HEK293 (cell line): Measurements from ENCODE around the gene ZBTB4.

ENCODE experiments used
- CTCF ChIA-PET: fragments of 350-600 bp; formaldehyde crosslinking; extraction: SDS; loops from one replicate; lab custom pipeline; 2021; ENCODE audit warnings: antibody characterized with exemption; lab: Yijun Ruan, JAX
- POLR2A ChIA-PET: fragments of 300-600 bp; formaldehyde crosslinking; extraction: SDS; loops from one replicate; lab custom pipeline; 2020; ENCODE audit warnings: antibody characterized with exemption, inconsistent platforms; lab: Yijun Ruan, JAX
- H3K27ac ChIP-seq: fragments of 200-500 bp; sonication (Bioruptor generic); 2 replicates; pipeline ENCODE4 v1.5.1; 2014; ENCODE audit warnings: low read depth, low read length, control low read depth, inconsistent platforms; ENCODE audit errors: extremely low read depth
- H3K36me3 ChIP-seq, 2 experiments: fragments of 200-500 bp in 1 of 2; sonication (Bioruptor generic) in 1 of 2; 1 replicate in 1 of 2; 2 replicates in 1 of 2; pipeline ENCODE4 v1.5.1; 2014 to 2017; ENCODE audit warnings: inconsistent platforms in 2 of 2, low read length in 2 of 2; ENCODE audit not compliant: control insufficient read depth in 2 of 2, insufficient read depth in 1 of 2
- H3K4me1 ChIP-seq: fragments of 200-500 bp; sonication (Bioruptor generic); 2 replicates; pipeline ENCODE4 v1.5.1; 2014; ENCODE audit warnings: mild to moderate bottlenecking, low read length, inconsistent platforms; ENCODE audit not compliant: control insufficient read depth, insufficient read depth
- H3K4me3 ChIP-seq: 2 replicates; pipeline ENCODE4 v1.5.1; 2011; ENCODE audit warnings: low read depth, mild to moderate bottlenecking, control low read depth, low read length, moderate library complexity
- H3K9me3 ChIP-seq: fragments of 200-500 bp; sonication (Bioruptor generic); 2 replicates; pipeline ENCODE4 v1.5.1; 2014; ENCODE audit warnings: low read depth, low read length, inconsistent platforms; ENCODE audit not compliant: control insufficient read depth, insufficient read depth
- FEZF1 ChIP-seq: fragments of 450-650 bp; formaldehyde crosslinking; IDR thresholded peaks from 2 replicates; pipeline ENCODE4 v1.5.1; 2016; ENCODE audit warnings: missing biosample characterization, missing genetic modification characterization
- GLIS1 ChIP-seq: fragments of 450-650 bp; formaldehyde crosslinking; IDR thresholded peaks from 2 replicates; pipeline ENCODE4 v1.5.1; 2016; ENCODE audit warnings: missing biosample characterization, missing genetic modification characterization
- GLIS2 ChIP-seq: fragments of 450-650 bp; formaldehyde crosslinking; IDR thresholded peaks from 2 replicates; pipeline ENCODE4 v1.5.1; 2016; ENCODE audit warnings: missing biosample characterization, missing genetic modification characterization
- REPIN1 ChIP-seq: fragments of 450-650 bp; formaldehyde crosslinking; IDR thresholded peaks from 2 replicates; pipeline ENCODE4 v1.5.1; 2017; ENCODE audit warnings: missing biosample characterization, missing genetic modification characterization, low read depth
- TRIM28 ChIP-seq: IDR thresholded peaks from 2 replicates; pipeline ENCODE4 v1.6.1; 2011; ENCODE audit warnings: low read length, control low read depth, borderline replicate concordance
- ZBTB20 ChIP-seq: fragments of 450-650 bp; formaldehyde crosslinking; IDR thresholded peaks from 2 replicates; pipeline ENCODE4 v1.5.1; 2016; ENCODE audit warnings: missing biosample characterization, missing genetic modification characterization
- ZBTB48 ChIP-seq: fragments of 450-650 bp; formaldehyde crosslinking; IDR thresholded peaks from 2 replicates; pipeline ENCODE4 v1.5.1; 2016; ENCODE audit warnings: missing biosample characterization, missing genetic modification characterization
- ZBTB7A ChIP-seq: fragments of 450-650 bp; formaldehyde crosslinking; IDR thresholded peaks from 2 replicates; pipeline ENCODE4 v1.5.1; 2016; ENCODE audit warnings: low read depth, missing biosample characterization, missing genetic modification characterization
- ZFHX2 ChIP-seq: fragments of 450-650 bp; formaldehyde crosslinking; conservative IDR thresholded peaks from 2 replicates; pipeline ENCODE4 v1.5.1; 2016; ENCODE audit warnings: missing biosample characterization, missing genetic modification characterization
- ZNF2 ChIP-seq: fragments of 450-650 bp; formaldehyde crosslinking; IDR thresholded peaks from 2 replicates; pipeline ENCODE4 v1.5.1; 2016; ENCODE audit warnings: missing biosample characterization, missing genetic modification characterization
- ZNF23 ChIP-seq: fragments of 450-650 bp; formaldehyde crosslinking; IDR thresholded peaks from 2 replicates; pipeline ENCODE4 v1.5.1; 2016; ENCODE audit warnings: missing biosample characterization, missing genetic modification characterization, borderline replicate concordance
- ZNF266 ChIP-seq: fragments of 450-650 bp; formaldehyde crosslinking; IDR thresholded peaks from 2 replicates; pipeline ENCODE4 v1.5.1; 2016; ENCODE audit warnings: missing biosample characterization, missing genetic modification characterization, low read depth
- ZNF600 ChIP-seq: fragments of 450-650 bp; formaldehyde crosslinking; IDR thresholded peaks from 2 replicates; pipeline ENCODE4 v1.5.1; 2016; ENCODE audit warnings: missing biosample characterization, missing genetic modification characterization
- ZNF76 ChIP-seq: fragments of 450-650 bp; formaldehyde crosslinking; IDR thresholded peaks from 2 replicates; pipeline ENCODE4; 2016; ENCODE audit warnings: low read depth, missing biosample characterization, missing genetic modification characterization, borderline replicate concordance
- TF ChIP-seq, protein P1 (sequence below): fragments of 450-650 bp; formaldehyde crosslinking; IDR thresholded peaks from 2 replicates; pipeline ENCODE4 v1.5.1; 2016; ENCODE audit warnings: missing biosample characterization, missing genetic modification characterization
- TF ChIP-seq, protein P2 (sequence below): fragments of 450-650 bp; formaldehyde crosslinking; IDR thresholded peaks from 2 replicates; pipeline ENCODE4 v1.5.1; 2016; ENCODE audit warnings: missing biosample characterization, missing genetic modification characterization
- TF ChIP-seq, protein P3 (sequence below): fragments of 450-650 bp; formaldehyde crosslinking; IDR thresholded peaks from 2 replicates; pipeline ENCODE4 v1.5.1; 2017; ENCODE audit warnings: missing biosample characterization, missing genetic modification characterization

ZBTB4 gene

DNA sequence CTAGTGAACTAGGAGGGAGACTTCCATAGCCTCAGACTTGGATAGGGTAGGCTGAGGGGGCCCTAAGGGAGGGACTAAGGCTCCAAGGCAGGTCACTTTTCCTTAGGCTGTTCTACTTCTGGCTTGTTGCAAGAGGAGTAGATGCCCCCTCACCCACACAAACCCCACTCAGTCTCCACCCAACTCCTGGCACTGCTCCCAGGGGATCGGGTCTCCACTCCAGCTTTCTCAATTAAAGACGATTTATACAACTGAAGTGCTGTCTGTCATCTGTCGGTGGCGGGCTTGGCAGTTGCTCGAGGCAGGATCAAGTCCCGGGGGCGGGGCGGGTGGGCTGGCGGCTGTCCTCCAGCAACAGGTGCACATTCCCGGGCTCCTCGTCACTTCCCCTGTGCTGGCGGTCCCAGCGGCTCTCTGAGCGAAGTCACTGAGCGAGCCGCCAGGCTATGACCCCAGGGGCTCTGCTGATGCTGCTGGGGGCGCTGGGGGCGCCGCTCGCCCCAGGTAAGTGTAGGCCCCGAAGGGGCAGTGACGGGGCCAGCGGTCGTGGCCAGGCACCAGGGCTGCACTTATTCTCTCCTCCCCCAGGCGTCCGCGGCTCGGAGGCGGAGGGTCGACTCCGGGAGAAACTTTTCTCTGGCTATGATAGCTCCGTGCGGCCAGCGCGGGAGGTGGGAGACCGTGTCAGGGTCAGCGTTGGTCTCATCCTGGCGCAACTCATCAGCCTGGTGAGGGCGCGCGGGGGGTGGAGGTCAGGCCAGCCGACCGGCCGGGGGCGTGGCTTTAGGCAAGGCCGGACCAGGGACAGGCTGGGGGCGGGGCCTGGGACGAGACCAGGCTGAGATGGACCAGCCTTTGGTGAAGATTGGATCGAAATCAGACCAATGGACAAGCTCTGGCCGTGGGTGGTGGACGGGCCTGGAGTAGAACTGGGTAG is 34.5 kb downstream of the ZBTB4 start, which contains the start of gene CHRNB1 (continued):
- TF ChIP-seq, protein P1, sequence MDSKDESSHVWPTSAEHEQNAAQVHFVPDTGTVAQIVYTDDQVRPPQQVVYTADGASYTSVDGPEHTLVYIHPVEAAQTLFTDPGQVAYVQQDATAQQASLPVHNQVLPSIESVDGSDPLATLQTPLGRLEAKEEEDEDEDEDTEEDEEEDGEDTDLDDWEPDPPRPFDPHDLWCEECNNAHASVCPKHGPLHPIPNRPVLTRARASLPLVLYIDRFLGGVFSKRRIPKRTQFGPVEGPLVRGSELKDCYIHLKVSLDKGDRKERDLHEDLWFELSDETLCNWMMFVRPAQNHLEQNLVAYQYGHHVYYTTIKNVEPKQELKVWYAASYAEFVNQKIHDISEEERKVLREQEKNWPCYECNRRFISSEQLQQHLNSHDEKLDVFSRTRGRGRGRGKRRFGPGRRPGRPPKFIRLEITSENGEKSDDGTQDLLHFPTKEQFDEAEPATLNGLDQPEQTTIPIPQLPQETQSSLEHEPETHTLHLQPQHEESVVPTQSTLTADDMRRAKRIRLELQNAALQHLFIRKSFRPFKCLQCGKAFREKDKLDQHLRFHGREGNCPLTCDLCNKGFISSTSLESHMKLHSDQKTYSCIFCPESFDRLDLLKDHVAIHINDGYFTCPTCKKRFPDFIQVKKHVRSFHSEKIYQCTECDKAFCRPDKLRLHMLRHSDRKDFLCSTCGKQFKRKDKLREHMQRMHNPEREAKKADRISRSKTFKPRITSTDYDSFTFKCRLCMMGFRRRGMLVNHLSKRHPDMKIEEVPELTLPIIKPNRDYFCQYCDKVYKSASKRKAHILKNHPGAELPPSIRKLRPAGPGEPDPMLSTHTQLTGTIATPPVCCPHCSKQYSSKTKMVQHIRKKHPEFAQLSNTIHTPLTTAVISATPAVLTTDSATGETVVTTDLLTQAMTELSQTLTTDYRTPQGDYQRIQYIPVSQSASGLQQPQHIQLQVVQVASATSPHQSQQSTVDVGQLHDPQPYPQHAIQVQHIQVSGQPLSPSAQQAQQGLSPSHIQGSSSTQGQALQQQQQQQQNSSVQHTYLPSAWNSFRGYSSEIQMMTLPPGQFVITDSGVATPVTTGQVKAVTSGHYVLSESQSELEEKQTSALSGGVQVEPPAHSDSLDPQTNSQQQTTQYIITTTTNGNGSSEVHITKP (tag by site-specific recombination), result peak; percentile 45; the same call in 1 of the 2 replicates
- no peak for TF ChIP-seq TRIM28
- TF ChIP-seq ZNF76 (tag by site-specific recombination), result peak; percentile 9; the same call in 1 of the 2 replicates
- no peak for TF ChIP-seq FEZF1 (tag by site-specific recombination)
- TF ChIP-seq REPIN1 (tag by site-specific recombination), result no peak
- TF ChIP-seq GLIS2 (tag by site-specific recombination), result peak; percentile 93
- peak; percentile 54; the same call in 1 of the 2 replicates for TF ChIP-seq ZNF2 (tag by site-specific recombination)
- TF ChIP-seq ZBTB20, result peak; percentile 100
- TF ChIP-seq, protein P2, sequence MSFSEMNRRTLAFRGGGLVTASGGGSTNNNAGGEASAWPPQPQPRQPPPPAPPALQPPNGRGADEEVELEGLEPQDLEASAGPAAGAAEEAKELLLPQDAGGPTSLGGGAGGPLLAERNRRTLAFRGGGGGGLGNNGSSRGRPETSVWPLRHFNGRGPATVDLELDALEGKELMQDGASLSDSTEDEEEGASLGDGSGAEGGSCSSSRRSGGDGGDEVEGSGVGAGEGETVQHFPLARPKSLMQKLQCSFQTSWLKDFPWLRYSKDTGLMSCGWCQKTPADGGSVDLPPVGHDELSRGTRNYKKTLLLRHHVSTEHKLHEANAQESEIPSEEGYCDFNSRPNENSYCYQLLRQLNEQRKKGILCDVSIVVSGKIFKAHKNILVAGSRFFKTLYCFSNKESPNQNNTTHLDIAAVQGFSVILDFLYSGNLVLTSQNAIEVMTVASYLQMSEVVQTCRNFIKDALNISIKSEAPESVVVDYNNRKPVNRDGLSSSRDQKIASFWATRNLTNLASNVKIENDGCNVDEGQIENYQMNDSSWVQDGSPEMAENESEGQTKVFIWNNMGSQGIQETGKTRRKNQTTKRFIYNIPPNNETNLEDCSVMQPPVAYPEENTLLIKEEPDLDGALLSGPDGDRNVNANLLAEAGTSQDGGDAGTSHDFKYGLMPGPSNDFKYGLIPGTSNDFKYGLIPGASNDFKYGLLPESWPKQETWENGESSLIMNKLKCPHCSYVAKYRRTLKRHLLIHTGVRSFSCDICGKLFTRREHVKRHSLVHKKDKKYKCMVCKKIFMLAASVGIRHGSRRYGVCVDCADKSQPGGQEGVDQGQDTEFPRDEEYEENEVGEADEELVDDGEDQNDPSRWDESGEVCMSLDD, result 0 out of 2 replicates have a peak, but pooled peaks have one; percentile 61
- 0 out of 2 replicates have a peak, but pooled peaks have one; percentile 12 for TF ChIP-seq ZBTB7A (tag by site-specific recombination)
- TF ChIP-seq GLIS1 (tag by site-specific recombination), result peak; percentile 84
- TF ChIP-seq ZFHX2, result peak; percentile 87

DNA sequence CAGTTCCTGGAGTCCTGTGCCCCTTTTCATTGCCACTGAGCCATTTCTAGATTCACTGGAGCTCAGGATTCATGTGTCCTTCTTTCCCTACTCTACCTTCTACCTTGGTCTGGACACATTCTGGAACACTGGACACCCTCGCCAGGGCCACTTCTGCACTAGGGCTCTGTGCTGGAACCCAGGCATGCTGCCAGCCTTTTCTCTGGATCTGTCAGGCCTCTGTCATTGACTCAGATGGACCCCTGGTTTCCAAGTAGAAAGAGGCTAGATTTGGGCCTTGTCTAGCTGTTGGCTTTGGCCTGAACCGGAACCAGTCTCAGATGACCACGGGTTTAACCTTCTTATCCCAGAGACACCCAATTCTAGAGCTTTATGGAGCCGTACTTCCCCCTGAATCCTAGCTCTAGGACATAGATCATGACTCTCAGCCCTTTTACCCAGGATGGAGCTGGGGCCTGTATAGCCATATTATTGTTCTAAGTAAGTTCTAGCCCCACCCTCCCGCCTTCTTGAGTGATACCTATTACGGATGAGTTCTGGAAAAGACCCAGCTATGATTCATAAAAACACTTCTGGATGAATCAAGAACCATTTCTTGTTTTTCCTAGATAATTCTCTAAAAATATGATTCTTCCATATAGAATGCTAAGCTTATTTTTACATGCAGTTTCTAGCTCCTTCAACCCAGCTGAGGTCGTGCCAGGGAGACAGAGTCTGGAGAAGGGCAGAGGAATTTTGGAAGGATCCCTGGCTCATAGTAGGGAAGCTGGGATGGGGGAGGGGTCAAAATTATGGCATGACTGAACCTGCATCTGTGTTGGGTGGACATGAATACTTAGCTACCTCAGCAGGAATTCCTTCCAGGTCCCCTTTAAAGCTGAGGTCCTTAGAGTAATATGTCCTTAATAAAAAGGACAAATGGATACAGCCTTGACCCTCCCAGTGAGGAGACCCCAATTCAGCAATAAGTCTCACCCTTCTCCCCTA is 35.6 kb downstream of the ZBTB4 start:
- Histone ChIP-seq H3K4me1 (peaks cover 22% of the 10 kb centered on the region), H3K27ac (no peak overlapping the region; the same call in 1 of the 2 replicates), H3K36me3 (no peaks in the 10 kb centered on the region), H3K9me3 (no peaks in the 10 kb centered on the region), H3K4me3 (no peak overlapping the region)
- CTCF ChIA-PET, result interaction anchor here (0.6 to 2.0 kb wide), 13 partner anchors 8 to 405 kb away, joined by 3 to 7 read pairs (median 4); partner anchors contain the start of genes TP53 and ZBTB4
- no peak for TF ChIP-seq ZNF266 (tag by site-specific recombination)
- TF ChIP-seq ZNF600 (tag by site-specific recombination), result peak; percentile 60
- peak; percentile 22; the same call in 1 of the 2 replicates for TF ChIP-seq ZBTB48 (tag by site-specific recombination)
- TF ChIP-seq ZNF23 (tag by site-specific recombination), result no peak
- TF ChIP-seq, protein P3, sequence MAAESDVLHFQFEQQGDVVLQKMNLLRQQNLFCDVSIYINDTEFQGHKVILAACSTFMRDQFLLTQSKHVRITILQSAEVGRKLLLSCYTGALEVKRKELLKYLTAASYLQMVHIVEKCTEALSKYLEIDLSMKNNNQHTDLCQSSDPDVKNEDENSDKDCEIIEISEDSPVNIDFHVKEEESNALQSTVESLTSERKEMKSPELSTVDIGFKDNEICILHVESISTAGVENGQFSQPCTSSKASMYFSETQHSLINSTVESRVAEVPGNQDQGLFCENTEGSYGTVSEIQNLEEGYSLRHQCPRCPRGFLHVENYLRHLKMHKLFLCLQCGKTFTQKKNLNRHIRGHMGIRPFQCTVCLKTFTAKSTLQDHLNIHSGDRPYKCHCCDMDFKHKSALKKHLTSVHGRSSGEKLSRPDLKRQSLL (tag by site-specific recombination), result peak; percentile 94
- POLR2A ChIA-PET, result interaction anchor here (0.5 to 2.7 kb wide), 10 partner anchors 9 to 804 kb away, joined by 3 to 17 read pairs (median 4); partner anchors contain the start of genes CTC1, POLR2A, TMEM102 and TP53
